Rectal smooth muscle tissue (tissue), 1 donor: ENCODE data around the gene ARHGAP20.

ENCODE experiments used
- H3K27ac ChIP-seq: one replicate; pipeline ENCODE4 v1.7.0; 2013; ENCODE audit warnings: low read depth, low read length, inconsistent platforms
- H3K27me3 ChIP-seq: one replicate; pipeline ENCODE4 v1.7.0; 2013; ENCODE audit warnings: low read length; ENCODE audit not compliant: control insufficient read depth, insufficient read depth
- H3K36me3 ChIP-seq: one replicate; pipeline ENCODE4 v1.7.0; 2013; ENCODE audit warnings: low read length; ENCODE audit not compliant: control insufficient read depth, insufficient read depth
- H3K4me1 ChIP-seq: one replicate; pipeline ENCODE4 v1.7.0; 2013; ENCODE audit warnings: low read length; ENCODE audit not compliant: control insufficient read depth, insufficient read depth
- H3K4me3 ChIP-seq: one replicate; pipeline ENCODE4 v1.7.0; 2013; ENCODE audit warnings: low read length
- H3K9ac ChIP-seq: one replicate; pipeline ENCODE4 v1.7.0; 2013; ENCODE audit warnings: low read length

The ARHGAP20 gene, protein sequence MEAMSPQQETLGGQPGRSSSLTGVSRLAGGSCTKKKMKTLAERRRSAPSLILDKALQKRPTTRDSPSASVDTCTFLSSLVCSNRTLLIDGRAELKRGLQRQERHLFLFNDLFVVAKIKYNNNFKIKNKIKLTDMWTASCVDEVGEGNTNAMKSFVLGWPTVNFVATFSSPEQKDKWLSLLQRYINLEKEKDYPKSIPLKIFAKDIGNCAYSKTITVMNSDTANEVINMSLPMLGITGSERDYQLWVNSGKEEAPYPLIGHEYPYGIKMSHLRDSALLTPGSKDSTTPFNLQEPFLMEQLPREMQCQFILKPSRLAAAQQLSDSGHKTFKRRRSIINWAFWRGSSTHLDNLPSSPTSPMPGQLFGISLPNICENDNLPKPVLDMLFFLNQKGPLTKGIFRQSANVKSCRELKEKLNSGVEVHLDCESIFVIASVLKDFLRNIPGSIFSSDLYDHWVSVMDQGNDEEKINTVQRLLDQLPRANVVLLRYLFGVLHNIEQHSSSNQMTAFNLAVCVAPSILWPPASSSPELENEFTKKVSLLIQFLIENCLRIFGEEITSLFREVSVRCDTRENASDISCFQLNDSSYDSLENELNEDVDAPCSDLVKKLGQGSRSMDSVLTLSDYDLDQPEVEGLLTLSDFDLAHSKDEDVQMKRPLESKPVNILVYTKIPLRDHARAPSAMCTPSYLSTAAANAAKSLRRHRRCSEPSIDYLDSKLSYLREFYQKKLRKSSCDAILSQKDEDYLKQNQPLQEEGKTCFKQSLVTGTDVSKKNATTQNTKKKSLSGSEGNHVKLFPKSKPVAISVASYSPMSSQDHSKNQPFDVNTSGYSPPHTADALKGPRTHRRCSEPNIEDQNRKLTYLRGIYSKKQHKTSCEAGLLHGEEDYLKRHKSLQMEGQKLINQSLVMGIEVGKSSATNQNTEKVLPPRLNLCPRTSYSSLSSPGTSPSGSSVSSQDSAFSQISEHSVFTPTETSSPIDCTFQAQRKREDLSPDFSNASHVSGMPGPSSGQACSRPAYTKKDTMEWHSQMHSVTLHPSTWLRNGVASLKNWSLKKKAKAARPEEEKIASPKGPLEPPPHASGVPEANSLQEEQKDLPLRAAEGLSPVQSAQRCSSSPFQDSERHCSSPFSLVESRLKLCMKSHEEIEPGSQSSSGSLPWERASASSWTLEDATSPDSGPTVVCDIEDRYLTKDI

GRCh38 chr11:110711776-110712658, at the start of gene ARHGAP20:
Gene ARHGAP20, minus strand, starts transcription at chr11:110712437. Its CDS starts 206 bp downstream, at chr11:110712231.
- Histone ChIP-seq H3K9ac (no peak within 1 kb of the TSS), H3K4me1 (peaks cover 2% of the 10 kb centered on the region), H3K27ac (peak within 1 kb of the TSS; percentile 68), H3K27me3 (no peaks in the 10 kb centered on the region), H3K4me3 (peak within 1 kb of the TSS; percentile 78), H3K36me3 (no peaks in the 10 kb centered on the region)

- no peaks in the 10 kb centered on the region for H3K36me3 ChIP-seq
- no peaks in the 10 kb centered on the region for H3K27me3 ChIP-seq
- no peak overlapping the region for H3K9ac ChIP-seq
- H3K4me1 ChIP-seq: peaks cover 4% of the 10 kb centered on the region
- no peak overlapping the region for H3K27ac ChIP-seq
- H3K4me3 ChIP-seq: no peak overlapping the region
Observed at GRCh38 chr11:110761991-110762390, 49.8 kb upstream of the ARHGAP20 start.

GRCh38 chr11:110761131-110761530, 48.9 kb upstream of the ARHGAP20 start:
- H3K4me3 ChIP-seq: no peak overlapping the region
- H3K9ac ChIP-seq: no peak overlapping the region
- no peaks in the 10 kb centered on the region for H3K27me3 ChIP-seq
- H3K36me3 ChIP-seq: no peaks in the 10 kb centered on the region
- H3K27ac ChIP-seq: no peak overlapping the region
- H3K4me1 ChIP-seq: peaks cover 4% of the 10 kb centered on the region

- Histone ChIP-seq H3K27me3 (no peaks in the 10 kb centered on the region), H3K4me1 (peaks cover 4% of the 10 kb centered on the region), H3K9ac (no peak overlapping the region), H3K27ac (no peak overlapping the region), H3K4me3 (no peak overlapping the region), H3K36me3 (no peaks in the 10 kb centered on the region)
Observed at GRCh38 chr11:110759972-110760381, 47.7 kb upstream of the ARHGAP20 start.

DNA sequence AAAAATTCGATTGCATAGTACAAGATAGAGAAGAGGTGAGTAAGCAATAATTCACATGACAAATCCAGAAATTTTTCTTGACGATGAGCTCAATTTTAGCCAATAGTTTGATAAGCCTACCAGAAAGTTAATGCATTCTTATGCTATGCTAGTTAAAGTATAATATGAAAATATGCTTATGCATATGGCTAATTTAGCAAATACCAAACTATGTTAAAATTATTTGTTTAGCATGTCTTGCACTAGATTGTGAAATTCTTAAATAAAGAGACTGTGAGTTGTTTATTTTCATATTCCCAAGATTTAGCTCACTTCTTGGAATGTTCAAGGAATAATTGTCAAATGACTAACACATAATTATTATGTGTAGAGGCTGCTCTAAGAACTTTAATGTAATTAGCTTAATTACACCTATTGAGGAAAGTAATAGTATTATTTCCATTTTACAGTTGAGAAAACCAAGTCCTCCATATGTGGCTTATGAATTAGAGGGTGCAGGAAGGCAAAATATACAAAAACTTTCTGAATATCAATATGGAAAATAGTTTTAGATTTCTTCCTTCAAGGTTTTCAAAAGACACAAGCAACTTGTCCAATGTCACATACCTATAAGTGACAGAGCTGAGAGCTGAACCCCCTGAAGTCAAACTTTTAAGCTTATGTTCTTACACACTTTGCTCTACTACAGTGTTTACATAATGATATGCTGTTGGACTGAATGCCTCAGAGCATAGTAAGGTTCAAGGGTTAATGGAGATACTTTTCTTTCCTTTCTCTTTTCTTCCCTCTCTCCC, 45.9 kb upstream of the ARHGAP20 start:
- Histone ChIP-seq H3K27me3 (no peaks in the 10 kb centered on the region), H3K27ac (no peak overlapping the region), H3K4me3 (no peak overlapping the region), H3K9ac (no peak overlapping the region), H3K4me1 (no peaks in the 10 kb centered on the region), H3K36me3 (no peaks in the 10 kb centered on the region)

GRCh38 chr11:110757066-110757465, 44.8 kb upstream of the ARHGAP20 start:
- Histone ChIP-seq H3K27ac (no peak overlapping the region), H3K4me3 (no peak overlapping the region), H3K27me3 (no peaks in the 10 kb centered on the region), H3K36me3 (no peaks in the 10 kb centered on the region), H3K4me1 (no peaks in the 10 kb centered on the region), H3K9ac (no peak overlapping the region)

DNA sequence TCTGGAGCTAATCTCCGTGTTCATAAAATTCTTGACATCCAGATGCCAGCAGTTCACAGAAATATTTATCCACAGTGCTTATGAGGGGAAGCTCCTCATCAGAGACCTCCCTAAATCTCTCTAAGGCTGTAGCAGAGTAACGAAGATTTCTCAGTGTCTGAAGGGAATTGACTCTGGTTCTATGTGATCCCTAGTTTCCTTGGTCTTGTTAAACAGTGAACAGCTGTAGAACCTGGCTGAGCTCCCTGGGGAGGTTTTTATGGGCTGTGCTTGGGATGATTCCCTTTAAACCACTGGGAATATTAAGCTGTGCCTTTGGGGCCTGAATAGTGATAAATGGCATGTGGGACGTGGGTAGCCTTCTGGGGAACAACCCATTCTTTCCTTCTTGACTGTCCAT, 43.7 kb upstream of the ARHGAP20 start:
- Histone ChIP-seq H3K4me3 (peak overlapping the region; percentile 25), H3K9ac (no peak overlapping the region), H3K27me3 (no peaks in the 10 kb centered on the region), H3K4me1 (no peaks in the 10 kb centered on the region), H3K27ac (no peak overlapping the region), H3K36me3 (no peaks in the 10 kb centered on the region)

- H3K4me1 ChIP-seq: no peaks in the 10 kb centered on the region
- no peaks in the 10 kb centered on the region for H3K27me3 ChIP-seq
- no peak overlapping the region for H3K4me3 ChIP-seq
- H3K36me3 ChIP-seq: no peaks in the 10 kb centered on the region
- H3K9ac ChIP-seq: no peak overlapping the region
- no peak overlapping the region for H3K27ac ChIP-seq
Observed at GRCh38 chr11:110752890-110753289, 40.7 kb upstream of the ARHGAP20 start.

GRCh38 chr11:110750100-110750499, 37.9 kb upstream of the ARHGAP20 start:
- H3K36me3 ChIP-seq: no peaks in the 10 kb centered on the region
- H3K27me3 ChIP-seq: no peaks in the 10 kb centered on the region
- H3K9ac ChIP-seq: no peak overlapping the region
- no peaks in the 10 kb centered on the region for H3K4me1 ChIP-seq
- no peak overlapping the region for H3K4me3 ChIP-seq
- no peak overlapping the region for H3K27ac ChIP-seq

DNA sequence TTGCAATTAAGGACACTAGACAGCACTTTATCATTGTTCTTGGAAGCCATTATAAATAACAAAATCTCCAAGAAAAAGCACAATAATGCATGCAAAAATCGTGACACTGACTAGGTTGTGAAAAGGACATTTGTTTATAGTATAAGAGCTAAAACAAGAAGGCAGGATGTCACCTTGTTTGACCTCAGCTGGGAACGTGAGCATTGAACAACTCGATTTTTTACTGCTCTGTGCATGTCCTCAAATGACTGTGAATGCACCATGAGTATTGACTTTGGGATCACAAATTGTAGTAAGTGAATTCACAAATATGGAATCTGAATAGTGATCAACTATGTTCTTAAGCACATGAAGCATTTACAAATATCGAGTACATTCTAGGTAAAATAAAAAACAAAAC, 35.3 kb upstream of the ARHGAP20 start:
- Histone ChIP-seq H3K27ac (no peak overlapping the region), H3K9ac (no peak overlapping the region), H3K4me3 (no peak overlapping the region), H3K4me1 (no peaks in the 10 kb centered on the region), H3K27me3 (no peaks in the 10 kb centered on the region), H3K36me3 (no peaks in the 10 kb centered on the region)

DNA sequence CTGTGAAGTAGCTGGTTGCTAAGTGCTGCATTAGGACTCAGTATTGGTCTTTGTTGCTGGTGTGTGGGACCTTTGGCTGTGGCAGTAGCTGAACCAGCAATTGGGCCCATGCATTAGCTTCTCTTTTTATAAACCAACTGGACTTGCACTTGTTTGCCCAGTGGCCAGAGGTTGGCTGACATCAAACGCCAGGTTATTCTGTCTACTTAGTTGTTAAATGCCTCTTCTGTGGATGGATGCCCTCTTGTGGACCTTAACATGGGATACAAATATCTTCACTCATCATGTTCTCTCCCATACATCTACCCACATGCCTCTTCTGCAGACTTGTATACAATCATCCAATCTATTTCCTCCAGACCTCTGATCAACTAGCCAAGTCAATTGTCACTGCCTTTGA, 26.4 kb upstream of the ARHGAP20 start:
- Histone ChIP-seq H3K4me3 (no peak overlapping the region), H3K27me3 (no peaks in the 10 kb centered on the region), H3K27ac (no peak overlapping the region), H3K4me1 (no peaks in the 10 kb centered on the region), H3K9ac (no peak overlapping the region), H3K36me3 (no peaks in the 10 kb centered on the region)
